ENCODE results near the gene TMEM252.
A peak's percentile ranks its signal among the peaks of the same experiment; 100 is the strongest.

TMEM252 gene, protein sequence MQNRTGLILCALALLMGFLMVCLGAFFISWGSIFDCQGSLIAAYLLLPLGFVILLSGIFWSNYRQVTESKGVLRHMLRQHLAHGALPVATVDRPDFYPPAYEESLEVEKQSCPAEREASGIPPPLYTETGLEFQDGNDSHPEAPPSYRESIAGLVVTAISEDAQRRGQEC

GRCh38 chr9:68540712-68541535 is at the start of gene TMEM252:
TMEM252 (minus strand) TSS chr9:68540883; CDS start chr9:68540814, 69 bp downstream.
- no peak for DNase-seq (ENCODE audit: low read depth)

DNA sequence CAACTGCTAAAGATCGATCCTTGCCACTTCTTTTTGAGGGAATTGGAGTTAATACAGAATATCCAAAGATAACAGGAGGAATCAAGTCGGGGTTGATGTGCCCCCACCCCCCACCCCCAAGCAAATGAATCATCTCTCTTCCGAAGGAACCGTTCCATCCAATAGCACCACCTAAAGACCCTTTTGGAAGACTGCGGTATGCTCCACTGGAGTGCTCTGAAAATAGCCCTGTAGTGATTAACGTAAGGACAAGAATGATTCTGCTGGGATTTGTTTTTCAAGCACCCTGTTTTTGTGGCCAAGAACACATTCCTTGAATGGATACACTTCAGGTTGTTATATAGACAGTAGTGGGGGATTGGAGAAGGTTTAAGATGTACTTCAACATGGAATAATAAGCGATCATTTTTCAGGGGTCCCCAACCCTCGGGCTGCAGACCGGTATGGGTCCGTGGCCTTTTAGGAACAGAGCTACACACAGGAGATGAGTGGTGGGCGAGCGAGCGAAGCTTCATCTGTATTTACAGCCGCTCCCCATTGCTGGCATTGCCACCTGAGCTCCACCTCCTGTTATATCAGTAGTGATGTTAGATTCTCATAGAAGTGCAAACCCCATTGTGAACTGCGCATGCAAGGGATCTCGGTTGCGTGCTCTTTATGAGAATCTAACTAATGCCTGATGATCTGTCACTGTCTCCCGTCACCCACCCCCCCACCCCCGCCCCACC is 44.5 kb upstream of the TMEM252 start:
- DNase-seq (ENCODE audit: low read depth), result no peak

DNA sequence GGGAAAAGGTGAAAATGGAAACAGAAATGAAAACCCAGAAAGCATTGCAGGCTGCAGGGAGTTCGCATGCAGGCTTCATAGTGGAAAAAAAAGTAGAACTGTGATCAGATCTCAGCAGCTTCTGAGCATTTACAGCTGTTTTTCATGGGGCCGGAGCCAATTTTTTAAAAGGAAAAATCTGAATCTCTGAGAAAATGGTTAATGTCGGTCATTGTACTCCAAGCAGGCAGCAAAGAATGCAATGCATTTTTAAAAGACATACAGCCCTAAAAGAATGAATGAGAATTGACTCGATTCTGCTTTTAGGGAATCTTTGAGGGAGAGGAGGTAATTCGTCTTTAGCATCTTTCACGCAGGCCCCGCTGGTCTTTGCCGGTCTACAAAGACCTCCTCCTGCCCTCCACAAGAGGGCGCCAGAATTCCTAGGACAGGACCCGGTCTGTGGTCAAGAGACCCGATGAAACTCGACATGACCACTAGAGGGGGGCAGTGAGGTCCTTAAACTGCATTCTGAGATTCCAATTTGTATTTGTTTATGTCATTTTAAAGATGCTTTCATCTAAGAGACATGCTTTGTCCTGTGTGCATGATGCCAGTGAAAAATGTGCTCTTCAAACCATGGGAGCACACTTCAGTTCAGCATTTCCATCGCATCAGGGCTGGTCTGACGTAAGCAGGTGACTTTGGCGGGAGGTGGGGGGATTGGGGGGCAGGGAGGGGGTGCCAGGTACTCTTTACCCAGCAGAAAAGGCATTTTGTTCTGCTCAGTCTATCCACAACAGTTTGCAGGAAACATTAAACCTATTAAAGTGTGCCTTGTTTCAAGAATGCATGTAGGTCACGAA is 43.7 kb upstream of the TMEM252 start:
- peak; percentile 79 for DNase-seq (ENCODE audit: low read depth)

- no peak for DNase-seq (ENCODE audit: low read depth)
Measured at GRCh38 chr9:68581696-68582095, 41.0 kb upstream of the TMEM252 start.

- no peak for DNase-seq (ENCODE audit: low read depth)
Measured at GRCh38 chr9:68577774-68578591, 37.3 kb upstream of the TMEM252 start.

- DNase-seq (ENCODE audit: low read depth), result no peak
Measured at GRCh38 chr9:68575817-68576216, 35.1 kb upstream of the TMEM252 start.

DNA sequence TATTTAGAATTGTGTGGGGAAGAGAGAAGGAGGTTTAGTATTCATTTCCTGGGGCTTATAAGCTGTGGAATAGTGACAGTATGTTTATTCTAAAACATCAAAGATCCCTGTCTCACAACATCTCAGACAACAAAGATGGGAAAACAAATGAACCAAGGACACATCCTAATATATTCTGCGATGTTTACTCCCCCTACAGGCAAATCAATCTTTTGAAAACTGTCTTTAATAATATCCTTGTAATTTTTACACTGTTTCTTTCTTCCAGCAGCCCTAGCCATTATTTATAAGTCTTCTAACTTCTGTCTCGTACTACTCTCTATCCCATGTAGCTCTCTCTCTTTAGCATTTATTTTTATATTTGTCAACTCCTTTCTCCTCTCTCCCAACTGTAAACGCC is 33.5 kb upstream of the TMEM252 start:
- no peak for DNase-seq (ENCODE audit: low read depth)

DNA sequence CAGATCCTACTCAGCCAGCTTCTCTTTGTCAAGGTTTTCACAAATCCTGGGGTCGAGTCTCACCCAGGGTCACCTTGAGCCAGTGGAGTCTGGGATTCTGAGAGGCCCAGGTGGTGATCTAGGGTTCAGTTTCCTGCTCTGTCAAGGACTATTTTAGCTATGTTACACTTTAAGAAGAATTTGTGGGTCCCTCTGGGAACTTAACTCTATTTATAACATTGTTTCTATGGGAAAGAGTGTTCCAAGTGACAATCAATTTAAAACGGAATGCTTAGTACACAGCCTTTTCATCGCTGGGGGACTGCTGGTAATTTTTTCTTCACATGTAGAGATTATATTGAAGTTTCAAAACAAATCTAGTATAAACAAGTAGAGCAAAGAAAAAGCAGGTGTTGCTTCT is 26.9 kb upstream of the TMEM252 start:
- DNase-seq (ENCODE audit: low read depth), result no peak

DNA sequence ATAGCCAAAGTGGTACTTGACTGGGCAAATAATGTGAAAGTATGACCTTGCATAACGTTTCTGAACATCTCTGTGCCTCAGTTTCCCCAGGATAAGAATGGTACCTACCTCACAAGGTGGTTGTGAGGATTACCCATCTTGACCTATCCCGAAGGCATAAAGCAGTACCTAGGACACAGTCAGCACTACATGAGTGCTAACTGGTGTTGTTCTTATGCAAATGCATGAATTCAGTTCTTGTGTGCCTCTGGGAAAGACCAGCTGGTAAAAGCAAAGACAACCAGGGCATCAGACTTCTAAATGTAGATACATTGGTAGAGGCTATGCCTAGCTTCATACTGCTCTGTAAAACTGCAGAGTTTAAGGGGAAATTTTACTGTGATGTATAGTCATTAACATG is 21.8 kb upstream of the TMEM252 start:
- DNase-seq (ENCODE audit: low read depth), result no peak

- DNase-seq (ENCODE audit: low read depth), result peak; percentile 12
Measured at GRCh38 chr9:68560071-68560844, 19.6 kb upstream of the TMEM252 start.

GRCh38 chr9:68558545-68558944 is 17.9 kb upstream of the TMEM252 start:
- no peak for DNase-seq (ENCODE audit: low read depth)

DNA sequence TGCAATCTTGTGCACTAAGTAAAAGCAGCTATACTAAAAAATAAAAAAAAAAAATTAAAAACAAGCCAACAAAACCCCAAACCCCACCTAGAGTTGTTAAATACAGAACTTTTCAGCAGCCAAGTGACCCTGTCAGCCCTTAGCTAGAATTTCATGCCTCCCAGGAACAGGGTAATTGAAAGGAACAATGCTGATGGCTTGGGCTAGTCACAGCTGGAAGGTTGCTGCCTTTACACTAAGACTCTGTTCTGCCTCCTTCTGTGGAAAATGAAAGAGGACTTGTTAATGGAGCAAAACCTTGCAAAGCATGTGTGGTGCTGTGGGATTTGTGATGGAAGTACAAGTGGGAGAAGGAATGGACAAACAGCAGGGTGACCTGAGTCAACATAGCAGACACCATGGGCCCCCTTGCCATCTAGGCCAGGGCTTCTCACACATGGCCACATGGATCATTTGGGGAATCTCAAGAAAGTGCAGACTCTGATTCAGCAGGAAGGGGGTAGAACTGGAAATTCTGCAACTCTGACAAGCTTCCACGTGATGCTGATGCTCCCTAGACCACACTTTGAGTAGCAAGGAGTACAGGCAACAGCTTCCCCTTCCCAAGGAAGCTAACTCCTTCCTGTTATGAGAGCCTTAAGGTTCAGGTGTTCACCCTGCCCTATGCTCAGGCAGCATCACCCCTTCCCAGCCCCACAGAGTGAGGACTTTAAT is 14.9 kb upstream of the TMEM252 start:
- DNase-seq (ENCODE audit: low read depth), result no peak

- DNase-seq (ENCODE audit: low read depth), result peak; percentile 43
Measured at GRCh38 chr9:68552700-68553476, 12.2 kb upstream of the TMEM252 start.

DNA sequence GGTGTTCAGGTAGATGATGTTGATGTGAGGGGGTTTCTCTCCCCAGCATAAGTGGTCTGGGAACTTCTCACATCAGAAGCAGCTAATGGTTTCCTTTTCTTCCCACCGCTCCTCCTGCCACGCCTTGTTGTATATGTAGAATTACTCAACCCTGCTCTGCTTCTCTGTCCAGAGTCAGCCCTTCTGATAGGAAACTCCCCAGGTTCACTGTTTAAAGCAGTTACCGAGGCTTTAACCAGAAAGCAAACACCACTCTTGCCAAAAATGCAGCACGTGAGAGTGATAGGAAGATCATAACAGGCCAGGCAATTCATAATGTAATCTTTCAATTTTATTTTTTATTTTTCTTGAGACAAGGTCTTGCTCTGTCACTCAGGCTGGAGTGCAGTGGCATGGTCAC is 10.5 kb upstream of the TMEM252 start:
- no peak for DNase-seq (ENCODE audit: low read depth)

GRCh38 chr9:68548241-68548640 is 7.6 kb upstream of the TMEM252 start:
- no peak for DNase-seq (ENCODE audit: low read depth)

GRCh38 chr9:68547417-68547816 is 6.7 kb upstream of the TMEM252 start:
- DNase-seq (ENCODE audit: low read depth), result no peak

- no peak for DNase-seq (ENCODE audit: low read depth)
Measured at GRCh38 chr9:68546596-68547390, 6.1 kb upstream of the TMEM252 start.

DNA sequence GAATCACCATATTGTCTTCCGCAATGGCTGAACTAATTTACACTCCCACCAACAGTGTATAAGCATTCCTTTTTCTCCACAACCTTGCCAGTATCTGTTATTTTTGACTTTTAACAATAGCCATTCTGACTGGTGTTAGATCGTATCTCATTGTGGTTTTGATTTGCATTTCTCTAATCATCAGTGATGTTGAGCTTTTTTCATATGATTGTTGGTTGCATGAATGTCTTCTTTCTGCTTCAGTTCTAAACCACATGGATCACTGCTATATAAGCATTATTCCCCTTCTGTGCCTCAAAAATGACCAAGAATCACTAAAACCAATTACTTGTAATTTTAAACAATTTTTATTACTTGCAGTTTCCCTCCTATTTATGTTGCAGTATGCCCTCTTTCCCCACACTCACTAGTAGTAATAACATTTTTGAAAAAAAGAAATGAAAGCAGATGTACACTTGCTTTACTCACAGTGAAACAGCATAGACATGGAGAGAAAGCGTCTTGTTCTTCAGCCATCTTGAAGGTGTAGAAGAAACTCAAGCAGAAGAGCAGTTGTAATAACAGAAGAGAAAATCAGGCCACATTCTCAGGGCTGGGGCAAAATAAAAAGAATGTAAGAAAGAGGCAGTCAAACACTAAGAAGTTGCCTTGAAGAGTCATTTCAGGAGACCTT is 4.5 kb upstream of the TMEM252 start:
- no peak for DNase-seq (ENCODE audit: low read depth)
